Measurements from ENCODE around the gene SPOCD1.

Gene SPOCD1

DNA sequence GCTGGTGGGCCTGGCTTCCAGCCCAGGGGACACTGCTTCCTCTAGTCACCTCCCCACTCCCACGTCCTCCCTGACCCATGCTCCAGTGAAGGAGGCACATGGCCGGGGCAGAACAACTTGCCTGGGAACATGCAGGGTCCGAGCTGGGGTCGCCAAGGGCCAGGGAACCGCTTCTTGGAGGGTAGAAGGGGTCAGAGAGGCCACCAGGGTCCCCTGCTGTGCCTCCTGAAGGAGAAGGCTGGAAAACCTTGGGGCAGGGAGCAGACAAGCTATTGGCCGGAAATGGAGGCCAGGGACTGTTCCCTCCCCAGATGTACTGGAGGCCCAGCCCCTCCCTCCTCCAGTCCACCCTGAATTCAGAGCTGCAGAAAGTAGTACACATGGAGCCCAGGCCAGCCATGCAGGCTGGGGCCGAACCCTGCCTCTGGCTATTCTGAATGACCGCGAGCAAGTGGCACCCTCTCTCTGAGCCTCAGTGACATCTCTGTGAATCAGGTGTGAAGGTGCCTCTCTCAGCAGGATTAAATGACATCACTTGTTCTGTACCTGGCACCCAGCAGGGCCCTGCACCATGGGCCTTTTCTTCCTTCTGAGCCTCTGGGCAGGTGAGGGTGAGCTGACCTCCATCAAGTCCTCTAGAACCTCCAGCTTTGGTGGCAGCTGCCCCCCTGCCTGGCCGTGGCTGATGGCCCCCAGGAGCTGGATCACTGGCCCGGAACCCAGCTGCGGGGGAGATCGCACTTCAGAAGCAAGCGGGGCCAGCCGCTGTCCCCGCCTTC is 15.7 kb downstream of the SPOCD1 start:
- no peak for DNase-seq

DNA sequence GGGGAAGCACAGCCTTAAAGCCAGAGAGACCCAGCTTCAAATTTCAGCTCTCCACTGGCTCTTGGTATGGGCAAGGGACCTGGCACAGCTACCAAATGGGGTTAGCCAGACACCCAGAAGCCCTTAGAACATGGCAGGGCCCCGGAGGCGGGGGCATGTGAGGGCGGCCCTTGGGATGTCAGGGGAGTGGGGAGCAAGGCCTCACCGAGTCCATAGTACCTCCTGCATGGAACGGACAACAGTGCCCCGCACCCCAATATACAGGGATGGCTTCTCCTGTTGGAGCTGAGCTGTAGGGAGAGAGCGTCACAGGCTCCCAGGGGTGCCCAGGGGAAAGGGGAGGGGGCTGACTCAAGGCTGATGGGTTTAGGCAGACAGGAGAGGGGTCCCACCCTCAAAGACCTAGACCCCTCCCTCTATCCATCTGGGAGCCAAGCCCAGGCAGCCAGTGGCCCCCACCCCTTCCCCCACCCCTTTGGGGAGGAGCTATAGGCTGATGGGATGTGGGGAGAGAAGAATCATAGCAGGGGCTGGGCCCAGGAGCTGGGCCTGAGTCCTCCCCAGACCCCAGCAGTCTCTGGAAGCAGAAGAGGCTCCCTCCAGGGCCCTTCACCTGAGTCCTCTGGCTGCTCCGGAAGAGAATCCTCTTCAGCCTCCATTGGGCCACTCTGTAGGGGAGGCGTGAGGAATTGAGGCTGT is 16.5 kb downstream of the SPOCD1 start:
- no peak for DNase-seq

DNA sequence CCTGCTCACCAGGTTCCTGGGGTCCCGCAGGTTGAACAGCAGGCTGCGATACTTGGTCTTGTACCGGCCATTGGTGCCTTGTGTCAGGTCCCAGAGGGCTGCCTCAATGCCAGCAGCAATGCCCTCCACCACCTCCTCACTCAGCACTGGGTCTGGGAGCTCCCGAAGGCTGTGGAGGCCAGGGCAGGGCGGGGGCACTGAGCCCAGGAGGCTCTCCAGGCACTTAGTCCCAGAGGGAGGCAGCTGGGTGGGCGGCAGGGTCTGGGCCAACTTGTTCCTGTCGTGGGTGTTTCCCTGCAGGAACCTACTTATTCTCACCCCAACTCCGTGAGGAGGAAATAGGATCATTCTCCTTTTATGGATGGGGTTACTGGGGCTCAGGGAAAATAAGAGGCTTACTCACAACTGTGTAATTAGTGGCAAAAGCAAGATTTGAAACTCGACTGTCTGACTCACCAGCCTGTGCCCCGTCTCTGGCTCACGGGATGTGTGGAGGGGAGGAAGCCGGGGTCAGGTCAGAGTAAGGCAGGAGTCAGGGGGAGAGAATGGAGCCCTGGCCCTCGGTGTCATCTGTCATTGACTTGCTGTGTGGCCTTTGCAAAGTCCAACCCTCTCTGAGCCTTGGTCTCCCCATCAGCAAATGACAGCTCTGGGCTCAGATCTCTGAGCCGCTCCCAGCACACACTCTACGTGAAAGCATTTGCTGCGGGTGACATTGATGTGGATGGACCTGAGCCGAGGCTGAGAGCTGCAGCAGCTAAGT is 17.2 kb downstream of the SPOCD1 start:
- DNase-seq = peak; percentile 59

GRCh38 chr1:31798086-31798432 is 17.8 kb downstream of the SPOCD1 start:
- DNase-seq = no peak

DNA sequence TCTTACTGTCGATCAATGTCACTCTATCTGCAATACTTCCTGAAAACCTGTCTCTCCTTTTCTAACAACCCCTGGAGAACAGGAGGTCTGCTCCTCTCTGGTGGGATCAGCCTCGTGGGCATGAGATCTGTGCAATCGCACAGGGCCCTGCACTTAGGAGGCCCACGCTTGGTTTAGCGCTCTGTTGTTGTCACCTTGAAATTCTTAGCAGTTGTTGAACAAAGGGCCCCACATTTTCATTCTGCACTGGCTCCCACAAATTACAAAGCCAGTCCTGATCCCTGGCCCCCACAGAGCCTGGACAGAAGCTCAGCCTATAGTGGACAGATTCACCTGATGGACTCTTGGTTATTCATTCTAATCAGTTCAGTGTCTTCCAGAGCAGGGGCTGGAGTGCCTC is 18.6 kb downstream of the SPOCD1 start:
- no peak for DNase-seq

DNA sequence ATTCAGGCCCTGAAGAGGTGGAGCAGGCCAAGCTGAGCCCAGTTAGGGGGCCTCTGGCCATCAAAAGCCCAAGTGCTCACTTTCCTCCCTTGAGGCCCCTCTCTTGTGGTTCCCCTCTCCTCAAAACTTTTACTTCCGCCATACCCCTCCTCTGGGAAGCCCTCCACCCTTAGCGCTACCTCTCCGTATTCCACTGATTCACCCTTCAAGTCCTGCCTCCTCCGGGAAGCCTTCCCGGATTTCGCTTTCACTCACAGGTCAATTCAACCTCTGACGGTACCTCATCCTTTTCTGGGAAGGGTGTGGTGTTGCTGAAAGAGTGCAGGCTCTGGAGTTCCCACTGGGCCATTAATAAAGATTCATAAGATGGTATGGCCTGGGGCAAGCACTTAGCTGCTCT is 19.1 kb downstream of the SPOCD1 start:
- no peak for DNase-seq

DNA sequence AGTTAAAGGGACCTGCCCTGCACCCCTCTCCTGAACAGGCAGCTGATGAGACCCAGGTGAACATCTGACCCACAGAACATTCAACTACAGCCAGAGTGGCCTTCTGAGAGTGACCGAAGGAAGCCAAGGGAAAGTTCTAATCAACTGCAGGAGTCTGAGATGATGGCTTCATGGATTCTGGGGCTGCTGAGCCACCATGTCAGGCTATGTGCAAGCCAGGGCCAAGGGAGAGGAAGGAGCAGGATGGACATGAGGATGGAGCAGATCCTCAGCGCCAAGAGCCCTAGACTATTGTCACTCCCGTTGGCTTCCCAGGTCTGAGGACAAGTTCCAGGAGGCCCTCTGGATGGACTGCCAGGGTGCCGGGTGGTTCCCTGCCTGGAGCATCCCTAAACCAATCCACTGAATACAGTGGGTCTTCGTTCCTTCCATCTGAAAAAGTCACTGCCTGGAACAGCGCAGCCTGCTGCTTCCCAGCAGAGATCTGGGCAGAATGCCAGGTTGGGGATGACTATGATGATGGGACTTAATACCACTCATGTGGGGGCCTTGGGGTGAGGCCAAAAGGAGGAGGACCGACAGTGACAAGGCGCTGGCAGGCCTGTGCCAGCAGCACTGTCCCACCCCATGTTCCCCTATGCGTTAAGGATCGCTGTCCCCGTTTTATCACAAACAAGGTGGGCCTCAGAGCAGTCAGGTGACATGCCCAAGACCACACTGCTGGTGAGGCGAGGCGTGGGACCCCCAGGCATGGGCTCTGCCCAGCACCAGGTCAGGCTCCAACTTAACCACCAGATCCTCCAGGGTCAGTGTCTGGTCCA is 19.8 kb downstream of the SPOCD1 start:
- DNase-seq = no peak

GRCh38 chr1:31795096-31795675 is 20.6 kb downstream of the SPOCD1 start:
- no peak for DNase-seq

DNA sequence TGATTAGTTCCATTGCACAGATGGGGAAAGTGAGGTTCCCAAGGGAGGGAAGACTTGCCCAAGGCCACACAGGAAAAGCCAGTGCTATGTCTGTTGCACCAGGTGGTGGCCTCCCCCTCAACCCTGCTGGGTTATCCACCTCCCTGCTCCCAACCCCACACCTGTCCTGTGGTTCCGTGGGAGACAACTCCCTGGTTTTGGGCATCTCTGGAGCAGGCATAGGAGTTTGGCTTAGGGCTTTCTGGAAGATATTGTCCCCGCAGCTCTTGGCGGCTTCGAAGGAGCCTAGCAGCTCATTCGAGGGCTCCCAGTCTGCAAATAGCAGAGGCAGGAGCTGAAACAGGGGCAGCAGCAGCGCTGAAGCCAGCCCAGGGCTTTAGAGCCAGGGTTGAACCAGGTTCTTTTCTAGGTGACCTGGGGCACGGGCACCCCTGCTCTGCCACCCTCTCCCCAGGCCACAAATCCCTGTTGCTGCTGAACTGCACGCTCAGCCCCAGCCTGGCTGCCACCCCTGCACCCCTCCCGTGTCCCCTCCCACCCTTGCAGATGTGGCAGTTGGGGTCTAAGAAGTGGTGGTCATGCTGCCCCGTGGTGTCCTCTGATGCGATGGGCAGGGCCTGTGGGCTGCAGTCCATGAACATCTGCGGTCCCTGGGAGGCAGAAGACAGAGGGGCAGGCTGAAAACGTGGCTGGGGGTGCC is 22.1 kb downstream of the SPOCD1 start:
- DNase-seq = no peak

- DNase-seq = no peak
Measured at GRCh38 chr1:31793086-31793485, 22.7 kb downstream of the SPOCD1 start.

GRCh38 chr1:31792541-31792940 is 23.3 kb downstream of the SPOCD1 start:
- DNase-seq = no peak

GRCh38 chr1:31792116-31792515 is 23.7 kb downstream of the SPOCD1 start:
- DNase-seq = no peak

DNA sequence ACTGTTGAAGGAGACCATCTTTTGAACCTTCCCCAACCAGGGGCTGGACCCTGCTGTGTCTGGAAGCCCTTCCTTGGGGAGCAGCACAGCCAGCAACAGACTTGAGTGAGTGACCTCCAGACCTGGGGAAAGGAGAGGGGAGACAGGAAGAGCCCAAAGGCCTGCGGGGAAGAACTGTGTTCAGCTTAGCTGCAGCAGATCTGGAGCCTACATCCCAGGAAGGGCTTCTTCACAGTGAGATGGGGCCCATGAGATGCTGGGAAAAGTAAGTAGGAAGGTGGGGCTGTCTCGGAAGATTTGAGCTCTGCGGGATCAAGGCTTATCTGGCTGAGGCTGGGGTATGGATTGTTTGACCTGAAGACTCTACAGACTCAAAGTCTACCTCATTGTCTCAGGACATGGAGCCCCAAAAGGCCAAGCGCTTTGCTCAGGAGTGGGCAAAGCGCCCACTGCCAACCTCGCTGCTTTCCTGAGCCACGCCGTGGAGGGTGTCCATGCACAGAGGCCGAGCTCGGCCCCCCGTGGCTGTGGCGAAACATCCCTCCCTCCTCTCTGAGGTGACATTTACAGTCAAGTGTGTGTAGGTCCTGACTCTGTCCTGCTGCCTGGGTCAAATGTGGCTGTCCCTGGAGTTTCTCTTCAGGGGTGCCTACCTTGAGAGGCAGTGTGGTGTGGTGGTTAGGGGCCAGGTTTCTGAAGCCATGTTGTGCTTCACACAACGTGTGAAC is 24.5 kb downstream of the SPOCD1 start:
- no peak for DNase-seq

DNA sequence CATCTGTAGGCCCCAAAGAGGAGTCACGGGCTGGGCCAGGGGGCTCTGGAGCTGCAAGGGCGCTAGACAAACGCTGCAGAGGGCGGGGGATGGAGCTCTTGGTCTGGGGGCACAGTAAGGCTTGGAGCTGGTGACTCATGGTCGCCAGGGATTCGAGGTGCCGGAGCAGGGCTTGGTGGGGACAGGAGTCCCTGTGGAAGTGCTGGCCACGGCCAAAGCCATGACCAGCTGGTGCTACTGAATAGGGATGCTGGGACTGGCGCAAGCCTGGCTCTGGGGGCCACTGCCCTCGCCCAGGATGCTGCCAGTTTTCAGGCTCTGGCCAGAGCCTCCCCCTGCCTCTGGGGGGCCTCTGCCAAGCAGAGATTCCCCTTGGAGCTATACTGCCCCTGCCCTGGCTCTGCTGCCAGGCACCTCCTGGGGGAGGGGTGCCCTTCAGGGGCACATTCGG is 25.2 kb downstream of the SPOCD1 start:
- no peak for DNase-seq

- DNase-seq = no peak
Measured at GRCh38 chr1:31790140-31790539, 25.7 kb downstream of the SPOCD1 start.

DNA sequence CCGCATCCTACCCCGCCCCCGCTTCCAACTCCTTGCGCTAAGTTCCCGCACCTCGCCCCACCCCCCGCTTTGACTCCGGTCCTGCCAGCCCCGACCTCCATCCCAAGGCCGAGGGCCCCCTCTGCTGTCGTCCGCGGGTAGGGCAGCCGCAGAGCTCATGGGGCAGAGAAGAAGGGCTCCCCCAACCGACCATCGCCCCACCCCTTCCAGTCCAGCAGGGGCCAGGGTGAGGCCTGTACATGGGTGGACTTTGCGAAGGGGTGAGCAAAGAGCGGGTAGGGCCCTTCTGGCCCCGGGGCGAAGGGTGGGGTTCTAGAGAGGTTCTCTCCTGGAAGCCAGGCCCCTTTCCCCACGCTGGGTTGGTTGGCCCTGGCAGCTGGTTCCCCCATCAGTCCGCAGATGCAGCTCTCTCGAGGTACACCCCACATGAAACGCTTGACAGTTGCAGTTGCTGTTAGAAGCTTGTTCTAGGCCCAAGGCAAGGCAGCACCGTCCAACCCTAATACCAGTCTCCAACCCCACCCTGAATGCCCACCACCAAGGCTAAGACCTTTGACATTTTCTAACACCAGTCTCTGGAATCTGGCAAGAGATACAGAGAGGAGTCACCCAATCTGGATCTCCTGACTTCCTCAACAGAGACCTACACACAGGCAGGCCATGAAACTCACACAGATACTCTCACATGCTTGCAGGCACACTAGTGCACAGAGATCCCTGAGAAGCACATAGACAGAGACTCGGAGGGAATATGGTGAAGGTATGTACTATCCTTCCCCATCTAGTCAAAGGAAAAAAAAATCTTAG is 26.4 kb downstream of the SPOCD1 start:
- peak; percentile 94 for DNase-seq

GRCh38 chr1:31788825-31789256 is 27.0 kb downstream of the SPOCD1 start:
- DNase-seq = no peak

DNA sequence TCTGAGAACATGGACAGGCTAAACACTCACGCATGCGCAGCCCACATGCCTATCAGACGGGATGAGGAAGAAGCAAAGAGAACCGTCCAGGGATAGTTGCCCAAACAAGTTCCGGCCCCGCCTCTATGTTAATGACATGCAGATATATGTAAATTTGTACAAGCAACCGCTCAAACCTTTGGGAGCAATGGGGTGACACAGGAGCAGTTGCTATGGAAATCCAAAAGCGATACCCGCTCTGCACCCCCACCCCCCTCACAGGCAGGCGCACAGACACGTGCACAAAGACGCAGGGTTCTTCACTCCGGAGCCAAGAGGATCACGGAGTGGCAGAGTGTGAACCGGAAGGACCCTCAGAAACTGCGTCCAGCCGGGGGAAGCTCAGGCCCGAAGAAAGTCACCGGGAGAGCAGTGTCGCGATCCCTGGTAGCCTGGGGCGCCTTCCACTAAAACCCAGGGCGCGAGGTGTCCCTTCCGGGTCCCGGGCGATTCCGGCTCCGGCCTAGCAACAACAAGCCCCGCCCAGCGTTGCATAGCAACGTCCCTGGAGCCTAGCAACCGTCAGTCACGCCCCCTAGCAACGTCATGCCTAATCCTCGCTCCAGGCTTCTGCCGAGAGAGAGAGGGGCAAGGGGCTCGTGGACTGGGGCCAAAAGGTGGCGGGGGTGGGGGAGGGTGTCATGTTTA is 27.5 kb downstream of the SPOCD1 start:
- DNase-seq = peak; percentile 95

GRCh38 chr1:31787786-31788137 is 28.1 kb downstream of the SPOCD1 start:
- DNase-seq = no peak

- no peak for DNase-seq
Measured at GRCh38 chr1:31787261-31787660, 28.6 kb downstream of the SPOCD1 start.

All from activated CD4-positive, alpha-beta T cell treated with anti-CD3 and anti-CD28 coated beads, Interleukin-2, amount 50 U/mL, for 16 hours (primary cell).